ENCODE measurements around the gene FBLN2. TPM values are rescaled to one million over a fixed set of nuclear protein-coding genes. Genes with fewer than 3 reads are reported as not detected.

Gene FBLN2
- total and polyA plus RNA-seq, 5 donors from 2014 or later = not detected

- peaks cover 23% of the 10 kb centered on the region for H3K4me1 ChIP-seq (ENCODE audit: control insufficient read depth, insufficient read depth, low read length, poor library complexity, severe bottlenecking)
- H3K4me3 ChIP-seq (ENCODE audit: low read depth, low read length) = no peak overlapping the region
- no peaks in the 10 kb centered on the region for H3K36me3 ChIP-seq (ENCODE audit: control insufficient read depth, insufficient read depth, low read length)
- Mint-ChIP-seq H3K4me1 (peaks cover 0 to 37% (median 8%) of the 10 kb centered on the region in 4 donors), H3K27me3 (peaks cover 60% of the 10 kb centered on the region), H3K27ac (no peak overlapping the region), H3K4me3 (no peak overlapping the region), H3K9me3 (peaks cover 0 to 2% (median 0%) of the 10 kb centered on the region in 7 donors), H3K36me3 (no peaks in the 10 kb centered on the region)
- ATAC-seq (ENCODE audit: low read depth in 2 of 2) (no peak), DNase-seq (no peak)
- no peaks in the 10 kb centered on the region for H3K9me3 ChIP-seq (ENCODE audit: control insufficient read depth in 2 of 2, low read length in 2 of 2)
- H3K27me3 ChIP-seq (ENCODE audit: control insufficient read depth, insufficient read depth, low read length) = peaks cover 5% of the 10 kb centered on the region
- no peak overlapping the region for H3K27ac ChIP-seq (ENCODE audit: insufficient read depth, low read length, poor library complexity, severe bottlenecking)
These were observed 103.8 kb downstream of the FBLN2 start for GRCh38 chr3:13652728-13653127.

DNA sequence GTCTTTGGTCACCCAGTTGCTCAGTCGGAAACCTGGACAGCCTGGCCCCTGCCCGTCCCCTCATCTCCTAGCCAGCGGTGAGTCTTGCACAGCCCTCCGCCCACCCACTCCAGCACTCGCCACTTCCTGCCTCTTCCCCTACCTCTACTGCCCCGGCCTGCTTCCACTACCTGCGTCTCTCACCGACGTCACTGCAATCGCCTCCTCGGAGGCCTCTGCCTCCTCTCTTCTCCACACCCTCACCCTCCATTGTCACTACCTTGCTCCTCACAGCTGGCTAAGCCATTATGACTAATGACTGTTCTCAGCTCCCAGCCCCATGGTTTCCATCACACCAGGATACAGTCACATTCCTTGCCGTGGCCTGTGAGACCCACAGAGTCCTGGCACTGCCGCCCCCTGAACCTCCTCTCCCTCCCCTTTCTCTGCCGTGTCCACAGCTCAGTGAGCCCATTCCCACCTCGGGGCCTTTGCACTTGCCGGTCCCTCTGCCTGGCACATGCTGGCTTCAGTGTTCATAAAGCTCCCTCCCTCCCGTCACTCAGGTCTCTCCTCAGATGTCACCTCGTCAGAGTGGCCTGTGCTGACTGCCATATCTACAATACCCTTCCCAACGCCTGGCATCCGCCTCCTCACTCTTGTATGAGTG is 104.8 kb downstream of the FBLN2 start:
- no peak for ATAC-seq (ENCODE audit: low read depth in 2 of 2)

GRCh38 chr3:13654330-13655060 is 105.6 kb downstream of the FBLN2 start:
- H3K4me1 ChIP-seq (ENCODE audit: control insufficient read depth, insufficient read depth, low read length, poor library complexity, severe bottlenecking) = peaks cover 18% of the 10 kb centered on the region
- peaks cover 5% of the 10 kb centered on the region for H3K27me3 ChIP-seq (ENCODE audit: control insufficient read depth, insufficient read depth, low read length)
- H3K4me3 Mint-ChIP-seq = no peak overlapping the region
- H3K9me3 ChIP-seq (ENCODE audit: control insufficient read depth in 2 of 2, low read length in 2 of 2) = no peaks in the 10 kb centered on the region
- H3K36me3 ChIP-seq (ENCODE audit: control insufficient read depth, insufficient read depth, low read length) = no peaks in the 10 kb centered on the region
- no peak overlapping the region for H3K27ac Mint-ChIP-seq
- peaks cover 0 to 27% (median 7%) of the 10 kb centered on the region in 4 donors for H3K4me1 Mint-ChIP-seq
- no peak overlapping the region for H3K4me3 ChIP-seq (ENCODE audit: low read depth, low read length)
- H3K27me3 Mint-ChIP-seq = peaks cover 50% of the 10 kb centered on the region
- no peak for ATAC-seq (ENCODE audit: low read depth in 2 of 2)
- no peak overlapping the region for H3K27ac ChIP-seq (ENCODE audit: insufficient read depth, low read length, poor library complexity, severe bottlenecking)
- no peaks in the 10 kb centered on the region for H3K36me3 Mint-ChIP-seq
- peak in 1 of 3 donors; percentile 44 for DNase-seq
- H3K9me3 Mint-ChIP-seq = peaks cover 0 to 2% (median 0%) of the 10 kb centered on the region in 7 donors

More for the DNA sequence above, 104.8 kb downstream of the FBLN2 start:
- peaks cover 0 to 31% (median 7%) of the 10 kb centered on the region in 4 donors for H3K4me1 Mint-ChIP-seq
- Histone ChIP-seq H3K9me3 (ENCODE audit: control insufficient read depth in 2 of 2, low read length in 2 of 2) (no peaks in the 10 kb centered on the region), H3K4me1 (ENCODE audit: control insufficient read depth, insufficient read depth, low read length, poor library complexity, severe bottlenecking) (peaks cover 18% of the 10 kb centered on the region), H3K27ac (ENCODE audit: insufficient read depth, low read length, poor library complexity, severe bottlenecking) (no peak overlapping the region), H3K4me3 (ENCODE audit: low read depth, low read length) (no peak overlapping the region), H3K27me3 (ENCODE audit: control insufficient read depth, insufficient read depth, low read length) (peaks cover 5% of the 10 kb centered on the region), H3K36me3 (ENCODE audit: control insufficient read depth, insufficient read depth, low read length) (no peaks in the 10 kb centered on the region)
- no peaks in the 10 kb centered on the region for H3K36me3 Mint-ChIP-seq
- peaks cover 52% of the 10 kb centered on the region for H3K27me3 Mint-ChIP-seq
- no peak for DNase-seq
- H3K9me3 Mint-ChIP-seq = peaks cover 0 to 2% (median 0%) of the 10 kb centered on the region in 7 donors
- H3K27ac Mint-ChIP-seq = no peak overlapping the region
- H3K4me3 Mint-ChIP-seq = peak overlapping the region in 1 of 4 donors; percentile 48

DNA sequence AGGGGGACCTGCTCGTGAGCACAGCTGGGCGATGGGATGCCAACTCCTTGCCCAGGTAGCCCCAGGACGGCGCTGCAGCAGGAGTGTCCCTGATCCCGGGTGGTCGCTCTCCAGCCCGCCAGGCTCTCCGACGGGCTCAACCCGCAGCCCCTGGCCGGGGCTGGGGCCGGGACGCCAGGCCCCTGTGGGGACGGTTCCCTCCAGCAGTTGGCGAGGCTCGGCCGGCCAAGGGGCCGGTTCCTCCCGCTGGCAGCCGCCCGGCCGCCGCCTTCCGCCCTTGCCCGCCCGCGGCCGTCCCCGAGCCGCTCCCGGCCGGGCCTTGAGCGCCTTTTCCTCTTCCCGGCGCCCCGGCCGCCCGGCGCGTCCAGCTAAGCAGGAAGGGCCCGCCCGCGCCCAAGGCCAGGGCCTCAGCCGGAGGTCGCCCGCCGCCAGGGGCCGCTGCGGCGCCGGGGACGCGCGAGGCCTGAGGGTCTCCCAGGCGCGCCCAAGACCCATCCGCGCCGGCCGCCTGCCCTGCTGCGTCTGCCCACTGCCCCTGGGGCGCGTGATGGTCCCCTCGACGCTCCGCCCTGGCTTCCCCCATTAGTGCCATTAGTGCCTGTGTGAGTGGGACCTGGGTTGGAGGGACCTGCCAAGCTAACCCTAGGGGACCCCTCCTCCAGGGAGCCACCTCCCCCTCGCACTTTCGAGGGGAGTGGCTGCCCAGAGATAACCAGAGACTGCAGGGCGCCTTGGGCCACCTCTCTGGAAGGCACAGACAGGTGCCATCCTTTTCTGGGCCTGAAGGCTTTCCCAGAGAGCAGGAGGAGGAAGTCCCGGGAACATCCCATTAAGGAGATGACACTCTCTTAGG is 106.4 kb downstream of the FBLN2 start:
- H3K27me3 Mint-ChIP-seq = peaks cover 49% of the 10 kb centered on the region
- H3K27ac Mint-ChIP-seq = no peak overlapping the region
- H3K9me3 ChIP-seq (ENCODE audit: control insufficient read depth in 2 of 2, low read length in 2 of 2) = no peaks in the 10 kb centered on the region
- peaks cover 15% of the 10 kb centered on the region for H3K4me1 ChIP-seq (ENCODE audit: control insufficient read depth, insufficient read depth, low read length, poor library complexity, severe bottlenecking)
- peaks cover 0 to 24% (median 5%) of the 10 kb centered on the region in 4 donors for H3K4me1 Mint-ChIP-seq
- H3K27me3 ChIP-seq (ENCODE audit: control insufficient read depth, insufficient read depth, low read length) = peaks cover 5% of the 10 kb centered on the region
- H3K27ac ChIP-seq (ENCODE audit: insufficient read depth, low read length, poor library complexity, severe bottlenecking) = no peak overlapping the region
- H3K4me3 ChIP-seq (ENCODE audit: low read depth, low read length) = no peak overlapping the region
- no peaks in the 10 kb centered on the region for H3K36me3 Mint-ChIP-seq
- H3K36me3 ChIP-seq (ENCODE audit: control insufficient read depth, insufficient read depth, low read length) = no peaks in the 10 kb centered on the region
- no peak for DNase-seq
- ATAC-seq (ENCODE audit: low read depth in 2 of 2) = no peak
- H3K4me3 Mint-ChIP-seq = no peak overlapping the region
- H3K9me3 Mint-ChIP-seq = peaks cover 0 to 2% (median 0%) of the 10 kb centered on the region in 7 donors

GRCh38 chr3:13656584-13657301 is 107.8 kb downstream of the FBLN2 start:
- Mint-ChIP-seq H3K9me3 (peaks cover 0 to 2% (median 0%) of the 10 kb centered on the region in 7 donors), H3K4me1 (peaks cover 0 to 16% (median 1%) of the 10 kb centered on the region in 4 donors), H3K27ac (peak overlapping the region in 1 of 3 donors; percentile 41), H3K36me3 (no peaks in the 10 kb centered on the region), H3K27me3 (peaks cover 40% of the 10 kb centered on the region), H3K4me3 (peak overlapping the region in 1 of 4 donors; percentile 7)
- Histone ChIP-seq H3K27ac (ENCODE audit: insufficient read depth, low read length, poor library complexity, severe bottlenecking) (no peak overlapping the region), H3K4me3 (ENCODE audit: low read depth, low read length) (no peak overlapping the region), H3K9me3 (ENCODE audit: control insufficient read depth in 2 of 2, low read length in 2 of 2) (no peaks in the 10 kb centered on the region), H3K4me1 (ENCODE audit: control insufficient read depth, insufficient read depth, low read length, poor library complexity, severe bottlenecking) (peaks cover 10% of the 10 kb centered on the region), H3K27me3 (ENCODE audit: control insufficient read depth, insufficient read depth, low read length) (peaks cover 5% of the 10 kb centered on the region), H3K36me3 (ENCODE audit: control insufficient read depth, insufficient read depth, low read length) (no peaks in the 10 kb centered on the region)
- no peak for DNase-seq
- no peak for ATAC-seq (ENCODE audit: low read depth in 2 of 2)

DNA sequence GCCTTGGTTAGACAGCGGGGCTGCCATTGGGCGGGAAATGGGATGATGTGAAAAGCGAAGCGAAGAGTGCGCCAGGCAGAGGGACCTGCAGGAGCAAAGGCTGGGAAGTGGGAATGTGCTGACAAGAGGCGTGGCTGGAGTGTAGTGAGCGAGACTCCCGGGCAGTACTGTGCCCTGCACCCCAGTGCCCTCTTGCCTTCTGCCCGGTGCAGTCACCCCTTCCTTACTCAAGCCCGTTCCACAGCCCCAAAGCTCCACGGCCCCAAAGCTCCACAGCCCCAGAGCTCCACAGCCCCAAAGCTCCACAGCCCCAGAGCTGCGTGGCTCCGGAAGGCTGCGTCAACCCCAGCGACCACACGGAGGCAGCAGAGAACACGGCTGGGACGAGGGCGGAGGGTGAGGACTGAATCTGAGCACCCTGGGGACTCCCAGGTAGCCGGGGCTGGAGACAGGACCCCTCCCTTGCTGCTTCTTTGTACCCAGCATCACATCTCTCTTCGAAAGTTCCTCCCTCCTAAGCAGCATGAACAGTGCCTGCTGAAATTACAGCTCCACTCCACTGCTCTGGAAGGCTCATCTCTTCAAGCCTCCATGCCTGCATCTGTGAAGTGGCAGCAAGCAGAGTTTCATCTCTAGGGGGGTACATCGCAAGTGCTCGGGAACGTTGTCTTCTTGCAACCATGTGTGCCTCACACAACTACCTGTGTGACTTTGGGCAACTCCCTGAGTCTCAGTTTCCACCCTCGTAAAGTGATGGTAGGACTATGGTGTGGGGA is 108.9 kb downstream of the FBLN2 start:
- H3K36me3 Mint-ChIP-seq = no peaks in the 10 kb centered on the region
- Histone ChIP-seq H3K36me3 (ENCODE audit: control insufficient read depth, insufficient read depth, low read length) (no peaks in the 10 kb centered on the region), H3K27me3 (ENCODE audit: control insufficient read depth, insufficient read depth, low read length) (peaks cover 5% of the 10 kb centered on the region), H3K27ac (ENCODE audit: insufficient read depth, low read length, poor library complexity, severe bottlenecking) (no peak overlapping the region), H3K4me1 (ENCODE audit: control insufficient read depth, insufficient read depth, low read length, poor library complexity, severe bottlenecking) (peaks cover 10% of the 10 kb centered on the region), H3K4me3 (ENCODE audit: low read depth, low read length) (no peak overlapping the region), H3K9me3 (ENCODE audit: control insufficient read depth in 2 of 2, low read length in 2 of 2) (no peaks in the 10 kb centered on the region)
- ATAC-seq (ENCODE audit: low read depth in 2 of 2) (peak; percentile 64 to 65), DNase-seq (peak; percentile 17 to 53 (median 51))
- no peak overlapping the region for H3K27ac Mint-ChIP-seq
- H3K9me3 Mint-ChIP-seq = peaks cover 0 to 2% (median 0%) of the 10 kb centered on the region in 7 donors
- no peak overlapping the region for H3K4me3 Mint-ChIP-seq
- peaks cover 33% of the 10 kb centered on the region for H3K27me3 Mint-ChIP-seq
- H3K4me1 Mint-ChIP-seq = peaks cover 0 to 10% (median 1%) of the 10 kb centered on the region in 4 donors

All from CD4-positive, CD25-positive, alpha-beta regulatory T cell (primary cell).